HL-60 (cell line): Measurements from ENCODE around the gene PDE5A.

Experiments used
- GABPA ChIP-seq: IDR thresholded peaks from 2 replicates; pipeline ENCODE4 v1.6.1; 2012; ENCODE audit warnings: low read depth
- POLR2AphosphoS5 ChIP-seq: IDR thresholded peaks from 2 replicates; pipeline ENCODE4 v1.6.1; 2012; ENCODE audit warnings: low read depth
- REST ChIP-seq: IDR thresholded peaks from 2 replicates; pipeline ENCODE4 v1.6.1; 2012; ENCODE audit warnings: low read depth; ENCODE audit not compliant: insufficient replicate concordance
- SPI1 ChIP-seq: IDR thresholded peaks from 2 replicates; pipeline ENCODE4 v1.6.1; 2012; ENCODE audit warnings: low read depth, mild to moderate bottlenecking, borderline replicate concordance
- TF ChIP-seq, protein P1 (sequence below): IDR thresholded peaks from one replicate; pipeline ENCODE4 v1.5.1; 2011; ENCODE audit warnings: low read length, control low read depth, inconsistent platforms; ENCODE audit not compliant: insufficient read depth

DNA sequence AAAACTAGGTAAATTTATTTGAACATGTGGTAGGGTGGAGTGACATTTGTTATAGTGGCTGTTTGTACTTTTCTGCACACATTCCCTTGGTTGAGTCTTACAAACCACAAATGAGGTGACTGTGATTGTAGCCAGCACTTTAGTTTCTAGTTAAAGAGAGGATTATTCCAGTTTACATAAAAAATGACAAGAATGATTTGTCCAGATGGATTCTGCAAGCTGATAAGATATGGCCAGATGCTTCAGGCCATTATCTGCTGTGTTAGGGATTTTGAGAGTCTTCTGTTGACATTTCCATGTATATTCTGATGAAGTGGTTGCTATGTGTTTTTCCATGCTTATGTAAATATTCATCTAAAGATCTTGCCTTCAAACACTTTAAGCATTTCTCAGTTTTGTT lies 31.0 kb upstream of the PDE5A start:
- TF ChIP-seq POLR2AphosphoS5 (no peak), GABPA (no peak), REST (no peak), SPI1 (no peak)
- TF ChIP-seq, protein P1, sequence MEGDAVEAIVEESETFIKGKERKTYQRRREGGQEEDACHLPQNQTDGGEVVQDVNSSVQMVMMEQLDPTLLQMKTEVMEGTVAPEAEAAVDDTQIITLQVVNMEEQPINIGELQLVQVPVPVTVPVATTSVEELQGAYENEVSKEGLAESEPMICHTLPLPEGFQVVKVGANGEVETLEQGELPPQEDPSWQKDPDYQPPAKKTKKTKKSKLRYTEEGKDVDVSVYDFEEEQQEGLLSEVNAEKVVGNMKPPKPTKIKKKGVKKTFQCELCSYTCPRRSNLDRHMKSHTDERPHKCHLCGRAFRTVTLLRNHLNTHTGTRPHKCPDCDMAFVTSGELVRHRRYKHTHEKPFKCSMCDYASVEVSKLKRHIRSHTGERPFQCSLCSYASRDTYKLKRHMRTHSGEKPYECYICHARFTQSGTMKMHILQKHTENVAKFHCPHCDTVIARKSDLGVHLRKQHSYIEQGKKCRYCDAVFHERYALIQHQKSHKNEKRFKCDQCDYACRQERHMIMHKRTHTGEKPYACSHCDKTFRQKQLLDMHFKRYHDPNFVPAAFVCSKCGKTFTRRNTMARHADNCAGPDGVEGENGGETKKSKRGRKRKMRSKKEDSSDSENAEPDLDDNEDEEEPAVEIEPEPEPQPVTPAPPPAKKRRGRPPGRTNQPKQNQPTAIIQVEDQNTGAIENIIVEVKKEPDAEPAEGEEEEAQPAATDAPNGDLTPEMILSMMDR: no peak
